B cell (primary cell): Measurements from ENCODE around the gene FOXN3. TPM values are rescaled to one million over a fixed set of nuclear protein-coding genes. Genes with fewer than 3 reads are reported as not detected.
"Not testable (repeated sequence)": the region's sequence is repeated elsewhere in the genome, so short reads cannot be mapped to it uniquely, and the experiment has no call there.

Source experiments
- ATAC-seq: fragments of 200-7000 bp; cut with Tn5 transposase; one replicate; pipeline ENCODE4 v1.10.0; 2021; ENCODE audit warnings: low read depth, mild to moderate bottlenecking, moderate number of reproducible peaks, moderate library complexity
- CTCF ChIA-PET: fragments of 350-600 bp; sonication (Branson Sonifier 250); formaldehyde crosslinking; loops from one replicate; lab custom pipeline; 2021; ENCODE audit warnings: antibody characterized with exemption, inconsistent platforms; lab: Charles Lee
- POLR2A ChIA-PET: fragments of 350-600 bp; sonication (Branson Sonifier 250); formaldehyde crosslinking; loops from one replicate; lab custom pipeline; 2021; ENCODE audit warnings: antibody characterized with exemption; lab: Charles Lee
- DNase-seq: peaks from one replicate; pipeline ENCODE4 v3.0.0; 2013
- H2AFZ ChIP-seq: 2 replicates; pipeline ENCODE4 v1.6.1; 2012; ENCODE audit warnings: mild to moderate bottlenecking, low read depth, low read length; ENCODE audit not compliant: insufficient read depth, poor library complexity, severe bottlenecking
- H3K27ac ChIP-seq, 2 donors: 1 replicate in 1 of 2; 2 replicates in 1 of 2; pipeline ENCODE4 v1.5.1; 2012 to 2013; ENCODE audit warnings: low read length in 2 of 2, mild to moderate bottlenecking in 2 of 2, moderate library complexity in 1 of 2
- H3K27me3 ChIP-seq, 4 experiments: fragments of 200-600 bp in 1 of 4; sonication (generic) in 1 of 4; replicated peaks in 1 of 4; 1 replicate in 2 of 4; 2 replicates in 2 of 4; pipeline versions ENCODE4 v1.6.1 to v1.7.0; 2013 to 2016; ENCODE audit warnings: low read length in 3 of 4, mild to moderate bottlenecking in 2 of 4, mixed read lengths in 1 of 4, moderate library complexity in 1 of 4; ENCODE audit not compliant: insufficient read depth in 4 of 4, control insufficient read depth in 3 of 4; ENCODE audit errors: control extremely low read depth in 1 of 4
- H3K36me3 ChIP-seq, 2 experiments: replicated peaks in 1 of 2; 1 replicate in 1 of 2; 2 replicates in 1 of 2; pipeline versions ENCODE4 v1.6.1 to v1.7.1; 2013; ENCODE audit warnings: low read length in 1 of 2; ENCODE audit not compliant: insufficient read depth in 2 of 2, control insufficient read depth in 1 of 2; ENCODE audit errors: control extremely low read depth in 1 of 2, extremely low read depth in 1 of 2
- H3K4me1 ChIP-seq, 2 donors: fragments of 200-600 bp in 1 of 2; sonication (generic) in 1 of 2; 1 replicate in 1 of 2; 2 replicates in 1 of 2; pipeline versions ENCODE4 v1.5.1 to v1.6.1; 2013 to 2017; ENCODE audit warnings: low read length in 2 of 2; ENCODE audit not compliant: control insufficient read depth in 2 of 2, insufficient read depth in 2 of 2
- H3K4me2 ChIP-seq: replicated peaks from 2 replicates; pipeline ENCODE3; 2012; ENCODE audit warnings: mild to moderate bottlenecking, low read depth, low read length; ENCODE audit not compliant: poor library complexity, severe bottlenecking
- H3K4me3 ChIP-seq, 5 experiments: fragments of 200-600 bp in 1 of 5; sonication (generic) in 1 of 5; 1 replicate in 3 of 5; 2 replicates in 2 of 5; pipeline versions ENCODE4 v1.5.1 to v1.7.0; 2011 to 2016; ENCODE audit warnings: low read length in 4 of 5, mild to moderate bottlenecking in 4 of 5, low read depth in 2 of 5, control low read depth in 1 of 5, moderate library complexity in 1 of 5; ENCODE audit not compliant: insufficient read depth in 1 of 5; ENCODE audit errors: control extremely low read depth in 1 of 5, extremely low read depth in 1 of 5
- H3K79me2 ChIP-seq: fragments of 200-600 bp; sonication (generic); one replicate; pipeline ENCODE4 v1.6.0; 2016; ENCODE audit warnings: low read length; ENCODE audit not compliant: control insufficient read depth, insufficient read depth
- H3K9ac ChIP-seq: fragments of 200-600 bp; sonication (generic); 2 replicates; pipeline ENCODE4 v1.6.1; 2017; ENCODE audit warnings: mild to moderate bottlenecking, low read length, moderate library complexity
- H3K9me3 ChIP-seq, 3 donors: one replicate each; pipeline versions ENCODE4 v1.6.1 to v1.7.1; 2013; ENCODE audit warnings: low read length in 2 of 3; ENCODE audit not compliant: control insufficient read depth in 2 of 3, insufficient read depth in 1 of 3; ENCODE audit errors: control extremely low read depth in 1 of 3
- H4K20me1 ChIP-seq: 2 replicates; pipeline ENCODE4 v1.6.0; 2012; ENCODE audit warnings: mild to moderate bottlenecking, low read length; ENCODE audit not compliant: insufficient read depth, control insufficient read depth, poor library complexity, severe bottlenecking
- H3K27ac Mint-ChIP-seq: one replicate; pipeline ENCODE4 v1.8.0; 2021; ENCODE audit warnings: mixed read lengths
- H3K27me3 Mint-ChIP-seq: one replicate; pipeline ENCODE4 v1.8.0; 2021; ENCODE audit warnings: mixed read lengths
- H3K4me1 Mint-ChIP-seq: one replicate; pipeline ENCODE4 v1.8.0; 2021; ENCODE audit warnings: mixed read lengths
- H3K4me3 Mint-ChIP-seq: one replicate; pipeline ENCODE4 v1.8.0; 2021; ENCODE audit warnings: mixed read lengths
- H3K9me3 Mint-ChIP-seq: one replicate; pipeline ENCODE4 v1.8.0; 2022; ENCODE audit warnings: mixed read lengths; ENCODE audit not compliant: insufficient read depth
- EZH2 ChIP-seq: IDR thresholded peaks from 2 replicates; pipeline ENCODE4 v1.6.1; 2012; ENCODE audit warnings: borderline replicate concordance, low read depth, mild to moderate bottlenecking, moderate library complexity, low read length; ENCODE audit not compliant: insufficient read depth, poor library complexity, severe bottlenecking
- WGBS: methylation state at CpG from one replicate; pipeline ENCODE4 v1.1.5; 2013; ENCODE audit warnings: missing lambda C conversion rate; ENCODE audit not compliant: insufficient coverage; 5-methylcytosine and 5-hydroxymethylcytosine counted together
- intact Hi-C: fragments of 100-400 bp; cut with micrococcal nuclease; formaldehyde crosslinking; loops from one replicate; pipeline ENCODE4 v1.10.0; 2022
- polyA plus RNA-seq: library from polyadenylated mRNA; depleted of rRNA; stranded (reverse); fragments of >200 nt; gene quantifications from 2 replicates; pipeline ENCODE4 v1.2.3, GENCODE V29; 2012
- total RNA-seq, 2 donors: library from RNA; stranded (reverse); fragments of 120-200 nt in 1 of 2; gene quantifications; 1 replicate in 1 of 2; 2 replicates in 1 of 2; pipeline versions ENCODE4 v1.2.3 to v1.2.4, GENCODE V29; 2013 to 2022
- TF ChIP-seq, protein P1 (sequence below): fragments of 200-600 bp; IDR thresholded peaks from one replicate; pipeline ENCODE4 v1.8.0; 2022; ENCODE audit warnings: antibody characterized with exemption, mild to moderate bottlenecking

FOXN3 gene
- total and polyA plus RNA-seq, 2 donors (not counting 1 experiment from before 2014, with no cell fraction given): 80.6 to 98.2 TPM

GRCh38 chr14:89114109-89114508, 302.9 kb downstream of the FOXN3 start:
- ChIA-PET POLR2A (no interaction called here), CTCF (no interaction called here)
- Mint-ChIP-seq H3K4me3 (no peak overlapping the region), H3K27ac (no peak overlapping the region), H3K9me3 (no peaks in the 10 kb centered on the region), H3K27me3 (peaks cover 32% of the 10 kb centered on the region), H3K4me1 (no peaks in the 10 kb centered on the region)
- H3K9me3 ChIP-seq: peaks cover 0 to 10% (median 0%) of the 10 kb centered on the region in 3 donors
- no peaks in the 10 kb centered on the region for H3K27me3 ChIP-seq
- H4K20me1 ChIP-seq: no peaks in the 10 kb centered on the region
- no peaks in the 10 kb centered on the region for H3K79me2 ChIP-seq
- H3K4me1 ChIP-seq: no peaks in the 10 kb centered on the region
- H3K36me3 ChIP-seq: no peaks in the 10 kb centered on the region
- H3K4me3 ChIP-seq: no peak overlapping the region
- H3K27ac ChIP-seq: no peak overlapping the region
- ATAC-seq (no peak), DNase-seq (no peak)
- no peak for TF ChIP-seq EZH2
- TF ChIP-seq, protein P1, sequence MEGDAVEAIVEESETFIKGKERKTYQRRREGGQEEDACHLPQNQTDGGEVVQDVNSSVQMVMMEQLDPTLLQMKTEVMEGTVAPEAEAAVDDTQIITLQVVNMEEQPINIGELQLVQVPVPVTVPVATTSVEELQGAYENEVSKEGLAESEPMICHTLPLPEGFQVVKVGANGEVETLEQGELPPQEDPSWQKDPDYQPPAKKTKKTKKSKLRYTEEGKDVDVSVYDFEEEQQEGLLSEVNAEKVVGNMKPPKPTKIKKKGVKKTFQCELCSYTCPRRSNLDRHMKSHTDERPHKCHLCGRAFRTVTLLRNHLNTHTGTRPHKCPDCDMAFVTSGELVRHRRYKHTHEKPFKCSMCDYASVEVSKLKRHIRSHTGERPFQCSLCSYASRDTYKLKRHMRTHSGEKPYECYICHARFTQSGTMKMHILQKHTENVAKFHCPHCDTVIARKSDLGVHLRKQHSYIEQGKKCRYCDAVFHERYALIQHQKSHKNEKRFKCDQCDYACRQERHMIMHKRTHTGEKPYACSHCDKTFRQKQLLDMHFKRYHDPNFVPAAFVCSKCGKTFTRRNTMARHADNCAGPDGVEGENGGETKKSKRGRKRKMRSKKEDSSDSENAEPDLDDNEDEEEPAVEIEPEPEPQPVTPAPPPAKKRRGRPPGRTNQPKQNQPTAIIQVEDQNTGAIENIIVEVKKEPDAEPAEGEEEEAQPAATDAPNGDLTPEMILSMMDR: no peak
- no peak overlapping the region for H3K9ac ChIP-seq
- H2AFZ ChIP-seq: no peak overlapping the region
- H3K4me2 ChIP-seq: no peak overlapping the region
- intact Hi-C loops: no loop called here

DNA sequence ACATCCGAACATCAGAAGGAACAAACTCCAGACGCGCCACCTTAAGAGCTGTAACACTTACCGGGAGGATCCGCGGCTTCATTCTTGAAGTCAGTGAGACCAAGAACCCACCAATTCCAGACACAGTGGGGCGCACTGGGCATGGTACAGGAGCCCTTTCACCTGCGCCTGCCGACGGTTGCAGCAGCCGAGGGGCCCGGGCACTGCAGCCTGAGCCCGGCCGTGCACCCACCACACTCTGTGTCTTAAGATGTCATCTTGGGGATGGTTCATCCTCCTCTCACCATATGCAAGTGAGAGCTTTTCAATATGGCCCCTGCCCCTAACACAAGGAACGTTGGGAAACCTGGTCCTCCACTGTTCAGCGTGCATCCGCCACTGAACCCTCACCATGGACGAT, 304.3 kb downstream of the FOXN3 start:
- Histone ChIP-seq H3K9me3 (peaks cover 0 to 6% (median 0%) of the 10 kb centered on the region in 3 donors), H3K79me2 (no peaks in the 10 kb centered on the region), H3K27ac (no peak overlapping the region), H3K27me3 (no peaks in the 10 kb centered on the region), H3K9ac (no peak overlapping the region), H3K4me3 (no peak overlapping the region), H3K4me1 (no peaks in the 10 kb centered on the region), H3K36me3 (no peaks in the 10 kb centered on the region), H3K4me2 (no peak overlapping the region), H2AFZ (no peak overlapping the region), H4K20me1 (no peaks in the 10 kb centered on the region)
- no peak overlapping the region for H3K27ac Mint-ChIP-seq
- TF ChIP-seq EZH2: no peak
- TF ChIP-seq, protein P1: no peak
- 96% methylated on average over 14 of the region's 18 CpGs for WGBS
- no peak for ATAC-seq
- intact Hi-C loops: no loop called here
- no peak overlapping the region for H3K4me3 Mint-ChIP-seq
- H3K9me3 Mint-ChIP-seq: no peaks in the 10 kb centered on the region
- CTCF ChIA-PET: no interaction called here
- peaks cover 35% of the 10 kb centered on the region for H3K27me3 Mint-ChIP-seq
- no peak for DNase-seq
- POLR2A ChIA-PET: no interaction called here
- no peaks in the 10 kb centered on the region for H3K4me1 Mint-ChIP-seq

DNA sequence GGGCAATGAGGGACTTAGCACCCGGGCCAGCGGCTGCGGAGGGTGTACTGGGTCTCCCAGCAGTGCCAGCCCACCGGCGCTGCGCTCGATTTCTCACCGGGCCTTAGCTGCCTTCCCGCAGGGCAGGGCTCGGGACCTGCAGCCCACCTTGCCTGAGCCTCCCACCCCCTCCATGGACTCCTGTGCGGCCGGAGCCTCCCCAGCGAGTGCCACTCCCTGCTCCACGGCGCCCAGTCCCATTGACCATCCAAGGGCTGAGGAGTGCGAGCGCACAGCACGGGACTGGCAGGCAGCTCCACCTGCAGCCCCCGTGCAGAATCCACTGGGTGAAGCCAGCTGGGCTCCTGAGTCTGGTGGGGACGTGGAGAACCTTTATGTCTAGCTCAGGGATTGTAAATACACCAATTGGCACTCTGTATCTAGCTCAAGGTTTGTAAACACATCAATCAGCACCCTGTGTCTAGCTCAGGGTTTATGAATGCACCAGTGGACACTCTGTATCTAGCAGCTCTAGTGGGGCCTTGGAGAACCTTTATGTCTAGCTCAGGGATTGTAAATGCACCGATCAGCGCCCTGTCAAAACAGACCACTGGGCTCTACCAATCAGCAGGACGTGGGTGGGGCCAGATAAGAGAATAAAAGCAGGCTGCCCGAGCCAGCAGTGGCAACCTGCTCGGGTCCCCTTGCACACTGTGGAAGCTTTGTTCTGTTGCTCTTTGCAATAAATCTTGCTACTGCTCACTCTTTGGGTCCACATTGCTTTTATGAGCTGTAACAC, 305.1 kb downstream of the FOXN3 start:
- H3K27ac ChIP-seq, H3K79me2 ChIP-seq, H3K27ac Mint-ChIP-seq, H3K4me1 Mint-ChIP-seq, H3K4me2 ChIP-seq, H3K4me3 ChIP-seq, H3K4me1 ChIP-seq, H3K4me3 Mint-ChIP-seq, H3K9me3 Mint-ChIP-seq, H3K36me3 ChIP-seq, POLR2A ChIA-PET, H3K9ac ChIP-seq, CTCF ChIA-PET, H3K9me3 ChIP-seq, ATAC-seq, DNase-seq, intact Hi-C loops, H2AFZ ChIP-seq, H4K20me1 ChIP-seq, H3K27me3 ChIP-seq: not testable (repeated sequence)
- WGBS: 97% methylated on average over 24 of the region's 25 CpGs
- peaks cover 37% of the 10 kb centered on the region for H3K27me3 Mint-ChIP-seq
